Astrocyte of the spinal cord (primary cell): ENCODE results near the gene TECR.
"Not testable (repeated sequence)": the region's sequence is repeated elsewhere in the genome, so short reads cannot be mapped to it uniquely, and the experiment has no call there.

Experiments
- DNase-seq: peaks from one replicate; pipeline ENCODE4 v3.0.0; 2011; ENCODE audit warnings: low read depth, low spot score
- H3K4me3 ChIP-seq: 2 replicates; pipeline ENCODE4 v1.5.1; 2011; ENCODE audit warnings: low read depth, mild to moderate bottlenecking, low read length, moderate library complexity
- in situ Hi-C: cut with HindIII; loops from 2 replicates; pipeline ENCODE4 v1.10.0; 2017; ENCODE audit warnings: low sequenced_read_pairs
- TF ChIP-seq, protein P1 (sequence below): IDR thresholded peaks from 2 replicates; pipeline ENCODE4 v1.5.1; 2012; ENCODE audit warnings: low read depth, mild to moderate bottlenecking, low read length, inconsistent platforms

TECR gene

DNA sequence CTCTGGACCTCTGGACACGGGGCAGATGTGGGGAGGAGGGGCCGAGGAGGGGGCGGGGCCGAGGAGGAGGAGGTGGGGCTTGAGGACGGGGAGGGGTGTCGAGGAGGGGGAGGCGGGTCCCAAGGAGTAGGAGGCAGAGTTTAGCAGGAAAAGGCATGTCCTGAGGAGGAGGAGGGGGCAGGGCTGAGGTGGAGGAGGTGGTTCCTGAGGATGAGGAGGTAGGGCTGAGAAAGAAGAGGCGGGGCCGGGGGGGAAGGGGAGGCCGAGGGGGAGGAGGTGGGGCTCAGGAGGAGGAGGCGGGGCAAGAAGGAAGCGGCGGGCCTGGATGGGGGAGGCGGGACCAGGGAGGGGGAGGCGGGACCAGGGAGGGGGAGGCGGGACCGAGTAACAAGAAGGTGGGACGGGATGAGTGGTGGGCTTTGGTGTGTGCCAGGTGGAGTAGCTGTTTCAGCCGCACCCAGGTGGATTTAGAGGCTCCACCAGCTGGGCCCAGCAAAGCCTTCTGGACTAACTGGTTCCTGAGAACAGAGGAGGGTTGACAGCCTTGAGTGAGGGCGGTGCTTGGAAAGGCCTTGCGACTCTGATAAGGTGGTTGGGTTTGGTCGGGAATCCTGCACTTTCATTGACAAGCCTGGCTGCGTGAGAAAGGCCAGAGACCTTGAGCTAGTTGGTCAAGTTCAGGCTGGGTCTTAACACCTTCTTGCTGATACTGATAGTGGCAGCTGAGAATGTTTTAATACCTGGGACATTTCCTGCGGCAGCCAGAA, 7.7 kb downstream of the TECR start:
- in situ Hi-C loops: no loop called here
- DNase-seq: no peak
- no peak overlapping the region for H3K4me3 ChIP-seq
- TF ChIP-seq, protein P1, sequence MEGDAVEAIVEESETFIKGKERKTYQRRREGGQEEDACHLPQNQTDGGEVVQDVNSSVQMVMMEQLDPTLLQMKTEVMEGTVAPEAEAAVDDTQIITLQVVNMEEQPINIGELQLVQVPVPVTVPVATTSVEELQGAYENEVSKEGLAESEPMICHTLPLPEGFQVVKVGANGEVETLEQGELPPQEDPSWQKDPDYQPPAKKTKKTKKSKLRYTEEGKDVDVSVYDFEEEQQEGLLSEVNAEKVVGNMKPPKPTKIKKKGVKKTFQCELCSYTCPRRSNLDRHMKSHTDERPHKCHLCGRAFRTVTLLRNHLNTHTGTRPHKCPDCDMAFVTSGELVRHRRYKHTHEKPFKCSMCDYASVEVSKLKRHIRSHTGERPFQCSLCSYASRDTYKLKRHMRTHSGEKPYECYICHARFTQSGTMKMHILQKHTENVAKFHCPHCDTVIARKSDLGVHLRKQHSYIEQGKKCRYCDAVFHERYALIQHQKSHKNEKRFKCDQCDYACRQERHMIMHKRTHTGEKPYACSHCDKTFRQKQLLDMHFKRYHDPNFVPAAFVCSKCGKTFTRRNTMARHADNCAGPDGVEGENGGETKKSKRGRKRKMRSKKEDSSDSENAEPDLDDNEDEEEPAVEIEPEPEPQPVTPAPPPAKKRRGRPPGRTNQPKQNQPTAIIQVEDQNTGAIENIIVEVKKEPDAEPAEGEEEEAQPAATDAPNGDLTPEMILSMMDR: no peak

DNA sequence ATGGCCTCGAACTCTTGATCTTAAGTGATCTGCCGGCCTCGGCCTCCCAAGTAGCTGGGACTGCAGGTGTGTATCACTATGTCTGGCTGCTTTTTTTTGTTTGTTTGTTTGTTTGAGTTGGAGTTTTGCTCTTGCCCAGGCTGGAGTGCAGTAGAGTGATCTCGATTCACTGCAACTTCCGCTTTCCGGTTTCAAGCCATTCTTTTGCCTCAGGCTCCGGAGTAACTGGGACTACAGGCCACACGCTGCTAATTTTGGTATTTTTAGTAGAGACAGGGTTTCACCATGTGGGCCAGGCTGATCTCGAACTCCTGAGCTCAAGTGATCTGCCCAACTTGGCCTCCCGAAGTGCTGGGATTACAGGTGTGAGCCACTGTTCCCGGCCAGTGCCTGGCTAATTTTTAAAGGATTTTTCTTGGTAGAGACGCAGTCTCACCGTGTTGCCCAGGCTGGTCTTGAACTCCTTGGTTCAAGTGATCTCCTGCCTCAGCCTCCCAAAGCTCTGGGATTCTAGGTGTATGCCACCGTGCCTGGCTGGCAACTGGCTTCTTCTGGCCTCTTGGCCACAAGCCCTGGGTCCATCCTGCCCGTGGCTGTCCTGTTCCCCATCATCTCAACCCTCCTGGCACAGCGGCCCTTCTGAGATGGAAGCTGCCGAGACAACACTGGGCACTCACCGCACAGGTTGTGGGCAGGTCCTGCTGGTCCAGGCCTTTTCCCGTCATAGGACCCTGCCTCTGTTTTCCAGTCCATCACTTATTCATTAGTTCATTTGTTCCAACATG, 11.5 kb downstream of the TECR start:
- TF ChIP-seq, protein P1: no peak
- in situ Hi-C loops: no loop called here
- H3K4me3 ChIP-seq: no peak overlapping the region
- no peak for DNase-seq

DNA sequence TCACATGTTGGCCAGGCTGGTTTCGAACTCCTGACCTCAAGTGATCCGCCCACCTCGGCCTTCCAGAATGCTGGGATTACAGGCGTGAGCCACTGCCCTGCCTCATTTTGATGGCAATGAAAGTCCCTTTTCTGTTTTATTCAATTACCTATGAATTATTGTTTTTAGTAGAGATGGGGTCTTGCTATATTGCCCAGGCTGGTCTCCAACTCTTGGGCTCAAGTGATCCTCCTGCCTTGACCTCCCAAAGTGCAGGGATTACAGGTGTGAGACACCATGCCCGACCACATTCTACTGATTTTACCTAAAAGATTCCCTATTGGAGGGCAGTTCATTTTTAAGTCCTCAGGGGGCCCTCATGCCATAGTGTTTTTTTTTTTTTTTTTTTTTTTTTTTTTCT, 12.6 kb downstream of the TECR start:
- in situ Hi-C loops, DNase-seq, H3K4me3 ChIP-seq: not testable (repeated sequence)

DNA sequence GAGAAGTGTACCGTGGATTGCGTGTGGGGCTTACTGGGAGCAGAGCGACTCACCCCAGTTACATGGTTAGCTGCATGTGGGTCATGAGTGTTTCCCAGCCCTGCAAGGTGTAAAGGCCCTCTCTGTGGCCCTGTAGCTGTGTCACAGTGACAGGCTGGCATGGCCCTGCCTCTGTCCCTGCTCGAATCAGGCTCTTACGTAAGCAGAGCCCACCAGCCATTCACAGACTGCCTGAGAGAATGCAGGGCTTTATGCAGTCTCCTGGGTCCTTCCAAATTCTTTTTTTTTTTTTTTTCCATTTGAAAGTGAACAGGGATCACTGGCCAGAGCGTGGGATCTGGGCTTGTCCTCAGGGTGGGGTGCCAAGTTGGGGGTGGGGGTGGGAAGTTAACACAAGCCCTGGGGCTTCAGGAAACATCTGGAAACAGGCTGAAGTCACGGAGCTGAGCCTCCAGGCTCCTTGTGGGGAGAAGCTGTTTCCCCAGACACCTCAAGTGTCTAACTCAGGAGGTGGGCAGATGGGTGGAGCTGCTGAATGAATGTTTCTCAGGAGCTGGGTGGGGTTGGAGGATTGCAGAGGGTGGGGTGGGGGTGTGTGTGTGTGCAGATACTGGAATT, 13.4 kb downstream of the TECR start:
- no peak overlapping the region for H3K4me3 ChIP-seq
- TF ChIP-seq, protein P1: no peak
- in situ Hi-C loops: no loop called here
- no peak for DNase-seq

DNA sequence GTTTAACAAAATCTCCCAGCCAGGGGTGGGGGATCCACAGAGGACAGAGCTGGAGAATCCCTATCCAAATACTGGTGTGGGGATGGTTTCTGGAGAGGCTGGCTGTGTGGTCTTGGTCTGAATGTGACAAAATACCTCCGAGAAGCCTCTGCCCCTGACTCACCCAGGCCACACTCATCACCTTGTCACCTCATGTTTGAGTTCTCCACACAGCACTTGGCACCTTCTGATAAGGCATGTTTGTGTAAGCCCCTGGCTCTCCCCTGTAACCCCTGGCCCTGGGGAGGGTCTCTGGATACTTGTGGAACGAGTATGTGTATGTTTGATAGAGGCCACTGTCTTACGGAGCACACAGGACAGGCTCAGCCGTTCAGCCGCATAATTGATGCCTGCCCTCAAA, 14.7 kb downstream of the TECR start:
- TF ChIP-seq, protein P1: no peak
- no peak overlapping the region for H3K4me3 ChIP-seq
- in situ Hi-C loops: no loop called here

DNA sequence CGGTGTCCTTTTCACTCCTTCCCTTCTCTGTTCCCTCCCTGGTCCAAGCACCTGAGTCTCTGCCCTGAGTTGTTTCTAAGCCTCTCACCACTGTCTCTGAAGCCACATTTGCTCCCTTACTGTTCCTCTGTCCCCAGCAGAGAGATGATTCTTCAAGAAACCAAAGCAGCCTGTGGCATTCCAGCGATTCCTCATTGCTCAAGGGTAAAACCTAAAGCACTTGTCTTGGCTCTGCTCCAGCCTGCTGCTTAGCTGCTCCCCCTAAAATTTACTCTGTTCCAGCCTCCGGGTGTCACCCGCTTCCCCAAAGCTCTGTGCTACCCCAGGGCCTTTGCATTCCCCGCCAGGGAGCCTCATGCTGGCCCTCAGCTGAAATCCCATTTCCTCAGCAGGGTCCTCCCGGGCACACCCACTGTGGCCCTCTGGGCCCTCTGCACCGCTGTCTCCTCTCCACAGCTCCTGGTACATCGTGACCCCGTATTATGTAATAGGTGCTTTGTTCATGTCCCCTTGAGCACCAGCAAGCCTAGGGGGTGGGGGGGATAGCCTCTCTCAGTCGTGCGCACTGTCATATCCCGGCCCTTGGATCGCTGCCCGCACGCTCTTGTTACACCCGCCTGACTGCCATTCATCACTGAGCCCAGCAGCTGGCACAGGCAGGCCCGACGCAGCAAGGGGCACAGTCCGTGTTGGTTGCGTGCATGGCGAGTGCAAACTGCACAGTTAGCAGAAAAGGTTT, 15.8 kb downstream of the TECR start:
- no peak overlapping the region for H3K4me3 ChIP-seq
- DNase-seq: no peak
- TF ChIP-seq, protein P1: no peak
- in situ Hi-C loops: no loop called here

More for the DNA sequence above, 14.7 kb downstream of the TECR start:
- DNase-seq: no peak
